ENCODE measurements around the gene ANTXRL. TPM values are rescaled to one million over a fixed set of nuclear protein-coding genes. Genes with fewer than 3 reads are reported as not detected.
"Not testable (repeated sequence)": the region's sequence is repeated elsewhere in the genome, so short reads cannot be mapped to it uniquely, and the experiment has no call there.

The ANTXRL gene
- total RNA-seq, 1 donor from 2014 or later, result not detected

GRCh38 chr10:46294641-46295220 lies 7.9 kb downstream of the ANTXRL start:
- no peak for DNase-seq

DNA sequence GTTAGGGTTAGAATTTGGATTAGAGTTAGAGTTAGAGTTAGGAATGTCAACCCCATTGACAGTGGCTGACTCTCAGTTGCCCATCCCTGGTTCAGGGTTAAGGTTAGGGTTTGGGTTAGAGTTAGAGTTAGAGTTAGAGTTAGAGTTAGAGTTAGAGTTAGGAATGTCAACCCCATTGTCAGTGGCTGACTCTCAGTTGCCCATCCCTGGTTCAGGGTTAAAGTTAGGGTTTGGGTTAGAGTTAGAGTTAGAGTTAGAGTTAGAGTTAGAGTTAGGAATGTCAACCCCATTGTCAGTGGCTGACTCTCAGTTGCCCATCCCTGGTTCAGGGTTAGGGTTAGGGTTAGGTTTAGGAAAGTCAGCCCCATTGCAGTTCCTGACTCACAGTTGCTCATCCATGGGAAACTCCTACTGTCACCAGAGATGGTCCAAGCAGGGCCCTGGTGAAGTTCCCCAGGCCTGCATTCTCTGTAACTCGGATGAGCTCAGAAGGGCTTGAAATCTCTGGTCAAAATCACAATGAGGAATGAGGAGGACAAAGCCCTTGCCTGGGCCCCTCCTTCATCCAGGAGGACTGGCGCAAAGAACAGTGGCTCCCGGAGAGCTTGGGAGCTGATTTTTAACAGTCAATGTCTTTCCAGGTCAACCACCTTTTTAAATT lies 8.7 kb downstream of the ANTXRL start:
- not testable (repeated sequence) for DNase-seq

DNA sequence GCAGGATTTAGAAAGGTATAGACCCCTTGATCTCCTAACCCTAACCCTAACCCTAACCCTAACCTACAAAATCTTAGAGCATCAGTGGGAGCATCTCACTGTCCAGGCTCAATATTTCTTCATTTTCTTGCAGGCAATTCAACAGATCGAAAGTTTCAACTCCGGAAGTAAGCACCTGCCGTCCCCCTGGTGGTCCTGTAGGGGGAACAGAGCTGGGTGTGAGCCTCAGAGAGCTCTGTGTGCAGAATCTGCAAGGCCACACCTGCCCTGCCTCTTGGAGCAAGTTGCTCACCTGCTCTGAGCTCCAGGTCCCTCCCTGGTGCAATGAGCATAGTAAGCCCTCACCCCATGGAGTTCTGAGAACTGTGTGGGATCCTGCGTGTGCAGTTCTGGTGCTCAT lies 9.3 kb downstream of the ANTXRL start:
- DNase-seq, result not testable (repeated sequence)

- no peak for DNase-seq
These were observed 9.9 kb downstream of the ANTXRL start for GRCh38 chr10:46296641-46297141.

DNA sequence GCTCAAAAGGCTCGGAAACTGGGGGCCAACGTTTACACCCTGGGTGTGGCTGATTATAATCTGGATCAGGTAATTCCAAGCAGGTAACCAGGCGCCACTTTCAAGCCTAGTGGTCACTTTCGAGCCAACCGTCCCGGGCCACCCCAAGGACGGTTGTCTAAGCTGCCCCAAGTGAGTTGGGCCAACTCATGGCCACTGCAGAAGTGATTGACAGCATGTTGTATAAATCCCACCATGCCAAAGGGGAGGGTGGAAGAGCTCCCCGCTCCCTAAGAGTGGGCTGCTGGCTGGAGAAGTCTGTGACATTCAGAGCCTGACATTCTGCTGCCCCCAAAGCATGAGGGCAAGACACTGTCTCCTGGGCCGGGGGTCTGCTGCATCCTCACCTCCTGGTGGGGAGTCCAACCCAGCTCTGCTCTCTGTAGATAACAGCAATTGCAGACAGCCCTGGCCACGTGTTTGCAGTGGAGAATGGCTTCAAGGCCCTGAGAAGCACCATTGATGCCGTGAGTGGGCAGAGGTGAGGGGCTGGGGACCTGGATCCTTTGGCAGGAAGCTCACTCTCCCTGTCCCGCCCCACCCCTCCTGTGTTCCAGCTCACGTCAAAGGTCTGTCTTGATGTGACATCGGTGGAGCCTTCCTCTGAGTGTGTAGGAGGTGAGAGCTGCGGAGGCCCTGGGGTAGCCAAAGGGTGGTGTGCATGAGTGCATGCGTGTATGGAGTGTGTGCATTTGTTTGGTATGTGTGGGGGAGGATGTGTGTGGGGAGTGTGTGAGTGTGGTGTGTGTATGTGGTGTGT lies 10.8 kb downstream of the ANTXRL start:
- DNase-seq, result no peak

- no peak for DNase-seq
These were observed 11.9 kb downstream of the ANTXRL start for GRCh38 chr10:46298477-46299285.

DNA sequence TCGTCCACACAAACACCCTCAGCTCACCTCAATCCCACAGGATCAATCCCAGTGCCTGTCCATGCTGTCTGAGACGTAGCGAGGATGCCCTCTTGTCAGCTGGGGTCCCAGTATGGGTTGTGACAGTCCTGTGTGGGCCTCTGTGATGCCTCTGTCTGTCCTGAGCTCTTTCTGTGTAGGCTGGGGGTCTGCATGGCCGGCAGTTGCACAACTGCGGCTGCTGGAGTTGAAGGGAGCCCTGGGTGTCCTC lies 12.4 kb downstream of the ANTXRL start:
- DNase-seq, result no peak

DNA sequence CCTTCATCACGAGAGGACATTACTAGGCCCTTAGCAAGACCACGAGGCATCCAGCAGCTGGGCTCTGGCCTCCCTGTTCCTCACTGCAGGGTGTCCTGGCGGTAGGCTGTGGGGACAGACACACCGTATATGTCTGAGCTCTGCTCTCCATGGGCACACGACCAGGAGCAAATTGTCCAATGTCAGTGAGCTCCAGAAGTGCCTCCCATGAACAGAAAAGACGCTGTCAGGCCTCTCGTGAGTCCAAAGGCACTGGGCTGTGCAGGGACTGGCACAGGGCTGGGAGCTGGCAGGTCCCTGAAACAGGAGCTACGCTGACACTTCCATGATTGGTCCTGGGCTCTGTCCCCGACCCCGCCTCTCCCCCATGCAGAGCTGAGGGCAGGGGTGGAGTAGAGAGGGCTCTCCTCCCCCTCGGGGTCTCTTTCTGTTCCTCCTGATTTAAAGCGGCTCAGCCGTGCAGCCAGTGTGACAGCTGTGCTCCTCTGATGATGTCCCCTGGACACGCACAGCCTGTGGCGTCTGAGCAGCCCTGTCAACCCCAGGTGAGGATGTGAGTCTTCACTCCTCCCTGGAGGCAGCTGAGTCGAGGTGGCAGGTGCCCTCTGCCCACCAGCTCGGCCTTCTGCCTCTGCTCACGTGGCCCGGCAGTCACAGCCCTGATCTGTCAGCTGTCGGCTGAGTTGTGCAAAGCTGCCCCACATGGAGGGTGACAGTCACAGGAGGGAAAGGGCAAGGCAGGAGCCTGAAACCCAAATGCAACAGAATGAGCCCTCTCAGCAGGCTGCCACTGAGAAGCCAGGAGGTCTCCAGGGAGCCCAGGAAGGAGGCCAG lies 13.0 kb downstream of the ANTXRL start:
- peak; percentile 52 for DNase-seq

DNA sequence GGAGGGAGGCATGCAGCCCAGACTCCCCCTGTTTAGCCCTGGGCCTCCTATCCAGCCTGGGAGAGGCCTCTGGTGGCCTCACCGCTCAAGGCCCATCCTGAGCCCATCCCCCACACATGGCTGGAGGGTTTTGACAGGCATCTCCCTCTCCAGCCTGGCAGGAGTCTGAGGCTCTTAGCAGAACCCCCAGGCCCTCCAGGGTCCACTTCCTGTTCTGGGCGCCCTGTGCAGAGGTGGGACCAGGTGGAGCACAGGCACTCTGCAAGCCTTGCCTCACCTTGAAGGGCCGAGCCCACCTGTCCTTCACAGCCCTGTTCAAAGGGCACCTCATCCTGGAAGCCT lies 13.5 kb downstream of the ANTXRL start:
- DNase-seq, result not testable (repeated sequence)

GRCh38 chr10:46301056-46301645 lies 14.4 kb downstream of the ANTXRL start:
- DNase-seq, result no peak

- DNase-seq, result no peak
These were observed 15.1 kb downstream of the ANTXRL start for GRCh38 chr10:46301721-46302479.

- not testable (repeated sequence) for DNase-seq
These were observed 16.1 kb downstream of the ANTXRL start for GRCh38 chr10:46302765-46303352.

DNA sequence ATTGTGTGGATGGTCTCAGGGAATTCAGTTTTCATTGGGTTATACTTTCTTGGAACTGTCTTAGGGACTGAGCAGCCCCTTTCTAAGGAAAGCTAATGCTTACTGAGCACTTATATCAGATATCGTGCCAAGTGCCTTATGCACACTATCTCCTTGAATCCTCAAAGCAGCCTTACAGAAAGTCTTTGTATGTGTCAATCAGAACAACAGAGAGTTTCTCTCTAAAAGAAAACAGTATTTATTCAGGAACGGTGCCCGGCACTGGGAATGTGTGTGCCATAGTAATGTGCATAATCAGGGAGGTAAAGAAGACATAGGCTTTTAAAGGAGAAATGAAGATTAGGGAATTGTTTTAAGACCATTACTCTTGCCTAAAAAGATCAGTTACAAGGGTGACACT lies 17.3 kb downstream of the ANTXRL start:
- DNase-seq, result no peak

GRCh38 chr10:46304671-46305070 lies 17.9 kb downstream of the ANTXRL start:
- not testable (repeated sequence) for DNase-seq

- no peak for DNase-seq
These were observed 18.5 kb downstream of the ANTXRL start for GRCh38 chr10:46305079-46305818.

DNA sequence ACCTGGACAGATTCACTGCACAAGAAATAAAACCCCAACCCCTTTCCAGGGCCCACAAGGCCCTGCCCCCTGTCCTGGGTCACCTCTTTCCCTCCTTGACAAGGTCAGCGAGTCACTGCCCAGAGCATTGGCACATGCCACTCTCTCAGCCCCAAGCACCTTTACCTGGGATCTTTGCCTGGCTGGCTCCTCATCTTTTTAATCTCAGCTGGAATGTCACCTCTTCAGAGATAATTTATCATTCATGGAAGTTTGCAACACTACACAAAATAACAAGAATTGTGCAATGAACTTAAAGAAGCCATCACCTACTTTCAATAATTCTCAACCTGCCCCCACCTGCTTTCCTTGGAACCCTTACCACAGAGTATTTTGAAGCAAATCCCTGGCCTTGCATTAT lies 19.2 kb downstream of the ANTXRL start:
- DNase-seq, result no peak

DNA sequence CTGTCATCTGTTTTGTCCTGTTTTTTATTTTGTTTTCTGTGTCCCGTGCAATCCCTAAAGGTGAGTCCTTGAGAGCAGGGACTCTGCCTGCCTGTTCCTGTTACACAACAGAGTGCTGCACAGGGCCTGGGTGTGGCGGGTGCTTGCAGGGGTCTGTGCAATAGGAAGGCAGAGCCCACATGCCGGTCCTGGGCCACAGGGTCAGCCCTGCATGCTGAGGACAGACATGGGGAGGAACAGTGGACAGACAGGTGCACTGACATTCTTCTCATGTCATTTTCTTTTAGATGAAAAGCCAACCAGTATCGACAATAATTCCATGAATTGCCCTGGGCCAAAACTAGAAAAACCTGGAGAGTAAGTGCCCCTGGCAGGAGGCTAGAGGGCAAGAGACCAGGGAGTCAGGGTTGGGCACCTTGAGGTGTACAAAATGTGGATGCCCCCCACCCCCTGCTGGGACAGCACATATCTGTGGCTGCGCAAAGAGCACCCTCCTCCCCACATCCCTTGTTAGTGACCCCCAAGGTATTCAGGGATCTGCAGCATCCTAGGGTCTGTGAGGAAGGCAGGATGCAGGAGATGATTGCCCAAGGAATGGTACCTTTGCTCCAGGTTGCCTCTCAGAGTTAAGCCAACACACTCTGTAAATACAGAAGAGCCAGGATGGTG lies 19.9 kb downstream of the ANTXRL start:
- no peak for DNase-seq

GRCh38 chr10:46307281-46308112 lies 20.7 kb downstream of the ANTXRL start:
- no peak for DNase-seq

Data from tongue (tissue), 2 donors.